H9 (cell line): ENCODE data around the gene MED22. TPM values are rescaled to one million over a fixed set of nuclear protein-coding genes. Genes with fewer than 3 reads are reported as not detected.

Experiments used
- DNase-seq: peaks from one replicate; pipeline ENCODE4 v3.0.0-alpha.2; 2017
- H2AFZ ChIP-seq: one replicate; pipeline ENCODE4 v1.6.1; 2013; ENCODE audit warnings: mild to moderate bottlenecking, low read length, control low read depth, moderate library complexity
- H2AK5ac ChIP-seq: 2 replicates; pipeline ENCODE4 v1.6.1; 2013; ENCODE audit warnings: low read length, control low read depth, mixed read lengths; ENCODE audit not compliant: insufficient read length
- H2BK120ac ChIP-seq: one replicate; pipeline ENCODE4 v1.6.1; 2013; ENCODE audit warnings: low read depth, mild to moderate bottlenecking, low read length, control low read depth, inconsistent platforms; ENCODE audit not compliant: poor library complexity, severe bottlenecking
- H2BK12ac ChIP-seq: 2 replicates; pipeline ENCODE4 v1.6.1; 2013; ENCODE audit warnings: low read length, control low read depth, mixed read lengths, low read depth; ENCODE audit not compliant: insufficient read length
- H2BK15ac ChIP-seq: 2 replicates; pipeline ENCODE4 v1.6.1; 2013; ENCODE audit warnings: low read depth, low read length, control low read depth
- H2BK20ac ChIP-seq: one replicate; pipeline ENCODE4 v1.6.1; 2013; ENCODE audit warnings: low read depth, mild to moderate bottlenecking, low read length, control low read depth, inconsistent platforms; ENCODE audit not compliant: poor library complexity, severe bottlenecking
- H2BK5ac ChIP-seq: 2 replicates; pipeline ENCODE4 v1.6.1; 2013; ENCODE audit warnings: low read length, control low read depth, mixed read lengths; ENCODE audit not compliant: insufficient read length
- H3K14ac ChIP-seq: 2 replicates; pipeline ENCODE4 v1.6.1; 2013; ENCODE audit warnings: low read length, control low read depth; ENCODE audit not compliant: insufficient read depth
- H3K18ac ChIP-seq: 2 replicates; pipeline ENCODE4 v1.6.1; 2013; ENCODE audit warnings: low read depth, mild to moderate bottlenecking, mixed read lengths, low read length, control low read depth; ENCODE audit not compliant: insufficient read length
- H3K23ac ChIP-seq: 2 replicates; pipeline ENCODE4 v1.6.1; 2013; ENCODE audit warnings: low read length, control low read depth, mixed read lengths, low read depth; ENCODE audit not compliant: insufficient read length
- H3K23me2 ChIP-seq: 2 replicates; pipeline ENCODE4 v1.6.1; 2013; ENCODE audit warnings: low read depth, mild to moderate bottlenecking, mixed read lengths, low read length, control low read depth; ENCODE audit not compliant: insufficient read length, poor library complexity, severe bottlenecking
- H3K27ac ChIP-seq: 2 replicates; pipeline ENCODE4 v1.5.1; 2013; ENCODE audit warnings: low read length, control low read depth, mixed read lengths, low read depth; ENCODE audit not compliant: insufficient read length
- H3K27me3 ChIP-seq: 2 replicates; pipeline ENCODE4 v1.6.1; 2013; ENCODE audit warnings: low read length, control low read depth, inconsistent platforms; ENCODE audit not compliant: insufficient read depth
- H3K4ac ChIP-seq: 2 replicates; pipeline ENCODE4 v1.6.1; 2013; ENCODE audit warnings: low read depth, mild to moderate bottlenecking, control low read depth, inconsistent platforms, low read length, moderate library complexity
- H3K4me1 ChIP-seq: 2 replicates; pipeline ENCODE4 v1.6.1; 2013; ENCODE audit warnings: low read length, control low read depth, inconsistent platforms; ENCODE audit not compliant: insufficient read depth
- H3K4me2 ChIP-seq: 2 replicates; pipeline ENCODE4 v1.6.1; 2013; ENCODE audit warnings: low read length, control low read depth, mixed read lengths; ENCODE audit not compliant: insufficient read length, insufficient read depth
- H3K56ac ChIP-seq: 2 replicates; pipeline ENCODE4 v1.6.1; 2013; ENCODE audit warnings: low read depth, mild to moderate bottlenecking, mixed read lengths, low read length, control low read depth; ENCODE audit not compliant: insufficient read length
- H3K79me1 ChIP-seq: 2 replicates; pipeline ENCODE4 v1.6.1; 2013; ENCODE audit warnings: low read depth, mild to moderate bottlenecking, moderate library complexity, low read length, control low read depth, inconsistent platforms; ENCODE audit not compliant: insufficient read depth, poor library complexity, severe bottlenecking
- H3K79me2 ChIP-seq: 2 replicates; pipeline ENCODE4 v1.6.1; 2013; ENCODE audit warnings: low read length, control low read depth, inconsistent platforms; ENCODE audit not compliant: insufficient read depth
- H3K9ac ChIP-seq: 2 replicates; pipeline ENCODE4 v1.6.1; 2013; ENCODE audit warnings: low read length, control low read depth, mixed read lengths; ENCODE audit not compliant: insufficient read length; ENCODE audit errors: extremely low read depth
- H3K9me3 ChIP-seq: one replicate; pipeline ENCODE4 v1.6.1; 2013; ENCODE audit warnings: low read depth, low read length, inconsistent platforms; ENCODE audit not compliant: control insufficient read depth
- H3T11ph ChIP-seq: one replicate; pipeline ENCODE4 v1.6.1; 2013; ENCODE audit warnings: mild to moderate bottlenecking, low read length, control low read depth, inconsistent platforms
- H4K20me1 ChIP-seq: one replicate; pipeline ENCODE4 v1.6.1; 2013; ENCODE audit not compliant: control insufficient read depth, insufficient read length, insufficient read depth
- H4K5ac ChIP-seq: 2 replicates; pipeline ENCODE4 v1.6.1; 2013; ENCODE audit warnings: low read depth, mild to moderate bottlenecking, mixed read lengths, low read length, control low read depth; ENCODE audit not compliant: insufficient read length
- H4K8ac ChIP-seq: replicated peaks from 2 replicates; pipeline ENCODE4 v1.6.1; 2013; ENCODE audit warnings: low read length, control low read depth, mixed read lengths, low read depth; ENCODE audit not compliant: insufficient read length
- H4K91ac ChIP-seq: 2 replicates; pipeline ENCODE4 v1.6.1; 2013; ENCODE audit warnings: low read depth, mild to moderate bottlenecking, moderate library complexity, mixed read lengths, low read length, control low read depth; ENCODE audit not compliant: insufficient read length
- H3K27ac Mint-ChIP-seq, 3 experiments: 2 replicates in 2 of 3; 3 replicates in 1 of 3; pipeline ENCODE4 v1.8.0; 2020 to 2021; ENCODE audit warnings: mixed read lengths in 3 of 3, mild to moderate bottlenecking in 1 of 3, moderate library complexity in 1 of 3
- H3K27me3 Mint-ChIP-seq: 2 replicates; pipeline ENCODE4 v1.8.0; 2021; ENCODE audit warnings: low read depth, mild to moderate bottlenecking, moderate library complexity, mixed read lengths
- H3K36me3 Mint-ChIP-seq, 3 experiments: 2 replicates in 2 of 3; 3 replicates in 1 of 3; pipeline ENCODE4 v1.8.0; 2020 to 2021; ENCODE audit warnings: low read depth in 3 of 3, mixed read lengths in 3 of 3; ENCODE audit not compliant: insufficient read depth in 1 of 3
- H3K4me1 Mint-ChIP-seq, 2 experiments: 2 replicates each; pipeline ENCODE4 v1.8.0; 2020; ENCODE audit warnings: mixed read lengths in 2 of 2
- H3K4me3 Mint-ChIP-seq, 2 experiments: 2 replicates in 1 of 2; 3 replicates in 1 of 2; pipeline ENCODE4 v1.8.0; 2020 to 2021; ENCODE audit warnings: mild to moderate bottlenecking in 2 of 2, mixed read lengths in 2 of 2, moderate library complexity in 1 of 2
- H3K9me3 Mint-ChIP-seq, 2 experiments: 2 replicates in 1 of 2; 3 replicates in 1 of 2; pipeline ENCODE4 v1.8.0; 2020; ENCODE audit warnings: mild to moderate bottlenecking in 2 of 2, mixed read lengths in 2 of 2, moderate library complexity in 1 of 2
- WGBS: extraction: QIAGEN DNeasy Blood & Tissue Kit; methylation state at CpG from one replicate; pipeline ENCODE4 v1.1.7; 2013; ENCODE audit warnings: missing lambda C conversion rate, low lambda C conversion rate, mixed read lengths; ENCODE audit not compliant: insufficient read length; ENCODE audit errors: extremely low coverage; 5-methylcytosine and 5-hydroxymethylcytosine counted together
- total RNA-seq: library from RNA; stranded (reverse); gene quantifications from 2 replicates; pipeline ENCODE4 v1.2.1, GENCODE V29; 2021
- TF ChIP-seq, protein P1 (sequence below): fragments of 200-600 bp; sonication (generic); conservative IDR thresholded peaks from 3 replicates; pipeline ENCODE4 v1.8.0; 2021; ENCODE audit warnings: antibody characterized with exemption, mild to moderate bottlenecking

The MED22 gene
- total RNA-seq, 1 experiment from 2014 or later, result 60.1 TPM

DNA sequence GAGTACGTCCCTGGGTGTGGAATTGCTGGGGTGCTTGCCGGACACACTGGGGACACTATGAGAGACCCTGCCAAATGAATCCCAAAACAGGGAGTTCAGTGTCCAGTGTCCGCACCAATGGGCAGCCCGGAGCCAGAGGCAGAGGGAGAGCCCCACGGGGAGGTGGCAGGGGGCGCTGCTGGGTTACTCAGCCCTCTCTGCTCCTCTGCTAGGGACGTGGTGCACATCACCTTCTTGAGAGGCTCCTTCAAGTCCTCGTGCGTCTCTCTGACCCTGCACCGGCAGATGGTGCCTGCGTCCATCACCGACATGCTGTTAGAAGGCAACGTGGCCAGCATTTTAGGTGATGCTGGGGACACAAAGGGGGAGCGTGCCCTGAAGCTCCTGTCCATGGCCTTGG, 49.0 kb upstream of the MED22 start:
- Histone ChIP-seq H3K9me3 (no peaks in the 10 kb centered on the region), H3K4me1 (no peaks in the 10 kb centered on the region), H3K23ac (no peak overlapping the region), H3K23me2 (no peaks in the 10 kb centered on the region), H2BK5ac (no peak overlapping the region), H3T11ph (no peak overlapping the region), H4K91ac (no peak overlapping the region), H3K27ac (no peak overlapping the region), H4K20me1 (no peaks in the 10 kb centered on the region), H3K14ac (no peak overlapping the region), H3K4ac (no peak overlapping the region), H3K79me1 (no peaks in the 10 kb centered on the region), H2BK20ac (no peak overlapping the region), H4K5ac (no peak overlapping the region), H2BK12ac (no peak overlapping the region), H3K9ac (no peak overlapping the region), H3K27me3 (no peaks in the 10 kb centered on the region), H3K56ac (no peak overlapping the region), H3K4me2 (no peak overlapping the region), H2BK15ac (no peak overlapping the region), H2AFZ (no peak overlapping the region), H3K18ac (no peak overlapping the region), H2BK120ac (no peak overlapping the region), H2AK5ac (no peak overlapping the region), H4K8ac (no peak overlapping the region), H3K79me2 (no peaks in the 10 kb centered on the region)
- WGBS, result no CpG with 5 or more reads among the region's 14 CpGs
- peak; percentile 86 for DNase-seq
- H3K9me3 Mint-ChIP-seq, result peaks cover 0 to 4% of the 10 kb centered on the region in 2 experiments; a peak in 1 of 5 replicates
- peaks cover 0 to 3% of the 10 kb centered on the region in 2 experiments; a peak in 1 of 4 replicates for H3K4me1 Mint-ChIP-seq
- H3K27ac Mint-ChIP-seq, result no peak overlapping the region; a peak in 1 of 7 replicates
- no peaks in the 10 kb centered on the region; a peak in 1 of 7 replicates for H3K36me3 Mint-ChIP-seq
- H3K27me3 Mint-ChIP-seq, result peaks cover 24% of the 10 kb centered on the region
- no peak overlapping the region for H3K4me3 Mint-ChIP-seq
- TF ChIP-seq, protein P1, sequence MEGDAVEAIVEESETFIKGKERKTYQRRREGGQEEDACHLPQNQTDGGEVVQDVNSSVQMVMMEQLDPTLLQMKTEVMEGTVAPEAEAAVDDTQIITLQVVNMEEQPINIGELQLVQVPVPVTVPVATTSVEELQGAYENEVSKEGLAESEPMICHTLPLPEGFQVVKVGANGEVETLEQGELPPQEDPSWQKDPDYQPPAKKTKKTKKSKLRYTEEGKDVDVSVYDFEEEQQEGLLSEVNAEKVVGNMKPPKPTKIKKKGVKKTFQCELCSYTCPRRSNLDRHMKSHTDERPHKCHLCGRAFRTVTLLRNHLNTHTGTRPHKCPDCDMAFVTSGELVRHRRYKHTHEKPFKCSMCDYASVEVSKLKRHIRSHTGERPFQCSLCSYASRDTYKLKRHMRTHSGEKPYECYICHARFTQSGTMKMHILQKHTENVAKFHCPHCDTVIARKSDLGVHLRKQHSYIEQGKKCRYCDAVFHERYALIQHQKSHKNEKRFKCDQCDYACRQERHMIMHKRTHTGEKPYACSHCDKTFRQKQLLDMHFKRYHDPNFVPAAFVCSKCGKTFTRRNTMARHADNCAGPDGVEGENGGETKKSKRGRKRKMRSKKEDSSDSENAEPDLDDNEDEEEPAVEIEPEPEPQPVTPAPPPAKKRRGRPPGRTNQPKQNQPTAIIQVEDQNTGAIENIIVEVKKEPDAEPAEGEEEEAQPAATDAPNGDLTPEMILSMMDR, result peak; percentile 74
